OCI-LY1 (cell line): ENCODE measurements around the gene ACTL8.

Experiments
- H2AFZ ChIP-seq: fragments of 200-600 bp; sonication (generic), shearing (Covaris generic); 2 replicates; pipeline ENCODE4 v1.6.0; 2014; ENCODE audit warnings: antibody characterized with exemption, mild to moderate bottlenecking, low read length
- H3F3A ChIP-seq: fragments of 200-600 bp; sonication (generic), shearing (Covaris generic); 2 replicates; pipeline ENCODE4 v1.6.0; 2014; ENCODE audit warnings: mild to moderate bottlenecking, antibody characterized with exemption, low read length, moderate library complexity; ENCODE audit not compliant: insufficient read depth
- H3K27ac ChIP-seq: fragments of 200-600 bp; sonication (generic); 2 replicates; pipeline ENCODE4 v1.5.1; 2014; ENCODE audit warnings: low read length, mixed run types, mild to moderate bottlenecking, low read depth; ENCODE audit not compliant: poor library complexity, severe bottlenecking
- H3K27me3 ChIP-seq: fragments of 200-600 bp; sonication (generic); 2 replicates; pipeline ENCODE4 v1.6.0; 2014; ENCODE audit warnings: antibody characterized with exemption, mild to moderate bottlenecking, low read length, moderate library complexity; ENCODE audit not compliant: insufficient read depth
- H3K36me3 ChIP-seq: fragments of 200-600 bp; sonication (generic); 2 replicates; pipeline ENCODE4 v1.6.1; 2014; ENCODE audit warnings: mild to moderate bottlenecking, antibody characterized with exemption, low read length, moderate library complexity, mixed read lengths; ENCODE audit not compliant: insufficient read depth
- H3K4me1 ChIP-seq: fragments of 200-600 bp; sonication (generic); 2 replicates; pipeline ENCODE4 v1.5.1; 2014; ENCODE audit warnings: mild to moderate bottlenecking, low read length, moderate library complexity; ENCODE audit not compliant: insufficient read depth, severe bottlenecking
- H3K4me2 ChIP-seq: fragments of 200-600 bp; sonication (generic), shearing (Covaris generic); 2 replicates; pipeline ENCODE4 v1.6.1; 2014; ENCODE audit warnings: low read length
- H3K4me3 ChIP-seq: fragments of 200-600 bp; sonication (generic); 2 replicates; pipeline ENCODE4 v1.5.1; 2014; ENCODE audit warnings: low read length, low read depth, mild to moderate bottlenecking, mixed read lengths; ENCODE audit not compliant: poor library complexity, severe bottlenecking
- H3K79me2 ChIP-seq: fragments of 200-600 bp; shearing (Covaris generic); 2 replicates; pipeline ENCODE4 v1.6.1; 2016; ENCODE audit warnings: mixed run types, low read length, mixed read lengths; ENCODE audit not compliant: insufficient read depth
- H3K9ac ChIP-seq: fragments of 200-600 bp; sonication (generic), shearing (Covaris generic); 2 replicates; pipeline ENCODE4 v1.6.1; 2014; ENCODE audit warnings: mild to moderate bottlenecking, low read length, mixed read lengths
- H3K9me2 ChIP-seq: fragments of 200-600 bp; sonication (generic), shearing (Covaris generic); 2 replicates; pipeline ENCODE4 v1.6.1; 2014; ENCODE audit warnings: low read depth, mild to moderate bottlenecking, low read length, mixed read lengths
- H3K9me3 ChIP-seq: fragments of 200-600 bp; shearing (Covaris generic); 2 replicates; pipeline ENCODE4 v1.6.1; 2014; ENCODE audit warnings: low read length, mixed read lengths
- H4K20me1 ChIP-seq: fragments of 200-600 bp; sonication (generic), shearing (Covaris generic); 2 replicates; pipeline ENCODE4 v1.6.0; 2016; ENCODE audit warnings: mild to moderate bottlenecking, low read length; ENCODE audit not compliant: insufficient read depth
- EZH2 ChIP-seq: fragments of 200-600 bp; sonication (generic), shearing (Covaris generic); IDR thresholded peaks from 2 replicates; pipeline ENCODE4 v1.8.0; 2017; ENCODE audit warnings: borderline replicate concordance, mixed run types, mild to moderate bottlenecking, antibody characterized with exemption, low read length, moderate library complexity, mixed read lengths
- TF ChIP-seq, protein P1 (sequence below): fragments of 200-600 bp; sonication (generic), shearing (Covaris generic); IDR thresholded peaks from 2 replicates; pipeline ENCODE4 v1.5.1; 2017; ENCODE audit warnings: mild to moderate bottlenecking, antibody characterized with exemption, low read length, moderate library complexity, mixed read lengths

The ACTL8 gene

DNA sequence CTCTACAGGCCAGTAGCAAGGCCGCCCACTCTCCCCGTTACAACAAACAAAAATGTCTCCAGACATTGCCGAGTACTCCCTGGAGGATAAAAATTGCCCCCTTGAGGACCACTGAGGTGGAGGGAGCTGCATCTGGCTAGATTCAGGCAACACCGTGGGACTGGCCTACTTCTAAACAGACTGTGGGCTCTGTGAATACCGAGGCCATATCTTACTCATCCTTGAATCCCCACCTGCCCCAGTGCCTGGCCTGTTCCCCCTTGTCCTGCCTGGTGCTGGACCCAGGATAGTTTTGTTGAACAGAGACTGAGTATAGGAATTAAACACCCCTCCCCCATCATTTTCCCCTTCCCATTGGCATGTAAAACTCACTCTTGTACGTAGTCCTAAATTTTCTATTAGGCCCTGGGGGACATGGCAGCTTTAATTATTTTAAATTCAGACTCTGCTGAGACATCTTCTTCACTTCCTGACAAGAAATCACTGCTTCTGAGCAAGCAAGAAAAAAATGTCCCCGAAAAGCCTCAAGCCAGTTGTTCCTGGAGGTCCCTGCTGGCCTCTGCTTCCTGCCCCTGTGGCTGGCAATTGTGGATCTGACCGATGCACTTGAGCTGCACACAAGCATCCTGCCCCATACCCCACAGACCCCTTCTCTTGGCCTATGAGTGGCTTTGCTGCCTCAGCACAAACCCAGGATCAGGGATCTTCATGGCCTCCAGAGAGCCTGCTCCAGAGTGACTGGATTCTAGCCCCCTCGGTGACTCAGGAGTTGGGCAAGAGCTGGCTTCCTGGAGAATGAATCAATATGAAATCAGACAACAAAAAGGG lies 111.0 kb downstream of the ACTL8 start:
- Histone ChIP-seq H3K4me3 (no peak overlapping the region), H3F3A (no peaks in the 10 kb centered on the region), H4K20me1 (no peaks in the 10 kb centered on the region), H3K9ac (no peak overlapping the region), H3K36me3 (no peaks in the 10 kb centered on the region), H3K4me1 (no peaks in the 10 kb centered on the region), H3K4me2 (no peak overlapping the region), H2AFZ (no peak overlapping the region), H3K27me3 (no peaks in the 10 kb centered on the region), H3K9me2 (no peaks in the 10 kb centered on the region), H3K27ac (no peak overlapping the region), H3K79me2 (no peaks in the 10 kb centered on the region), H3K9me3 (no peaks in the 10 kb centered on the region)
- TF ChIP-seq EZH2, result no peak
- TF ChIP-seq, protein P1, sequence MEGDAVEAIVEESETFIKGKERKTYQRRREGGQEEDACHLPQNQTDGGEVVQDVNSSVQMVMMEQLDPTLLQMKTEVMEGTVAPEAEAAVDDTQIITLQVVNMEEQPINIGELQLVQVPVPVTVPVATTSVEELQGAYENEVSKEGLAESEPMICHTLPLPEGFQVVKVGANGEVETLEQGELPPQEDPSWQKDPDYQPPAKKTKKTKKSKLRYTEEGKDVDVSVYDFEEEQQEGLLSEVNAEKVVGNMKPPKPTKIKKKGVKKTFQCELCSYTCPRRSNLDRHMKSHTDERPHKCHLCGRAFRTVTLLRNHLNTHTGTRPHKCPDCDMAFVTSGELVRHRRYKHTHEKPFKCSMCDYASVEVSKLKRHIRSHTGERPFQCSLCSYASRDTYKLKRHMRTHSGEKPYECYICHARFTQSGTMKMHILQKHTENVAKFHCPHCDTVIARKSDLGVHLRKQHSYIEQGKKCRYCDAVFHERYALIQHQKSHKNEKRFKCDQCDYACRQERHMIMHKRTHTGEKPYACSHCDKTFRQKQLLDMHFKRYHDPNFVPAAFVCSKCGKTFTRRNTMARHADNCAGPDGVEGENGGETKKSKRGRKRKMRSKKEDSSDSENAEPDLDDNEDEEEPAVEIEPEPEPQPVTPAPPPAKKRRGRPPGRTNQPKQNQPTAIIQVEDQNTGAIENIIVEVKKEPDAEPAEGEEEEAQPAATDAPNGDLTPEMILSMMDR, result no peak

DNA sequence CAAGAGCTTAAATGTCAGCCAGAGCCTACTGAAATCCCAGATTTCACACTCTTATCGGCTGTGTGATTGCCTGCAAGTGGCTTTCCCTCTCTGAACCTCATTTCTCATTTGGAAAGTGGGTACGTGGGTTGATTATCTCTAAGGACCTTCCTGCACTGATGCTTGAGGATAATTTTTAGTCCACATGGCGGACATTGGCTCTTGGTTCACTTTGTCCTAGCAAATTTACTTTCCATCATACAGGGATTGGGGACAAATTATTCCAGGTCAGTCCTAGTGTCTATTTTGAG lies 111.6 kb downstream of the ACTL8 start:
- H3K27me3 ChIP-seq, result no peaks in the 10 kb centered on the region
- H3K79me2 ChIP-seq, result no peaks in the 10 kb centered on the region
- H3K4me2 ChIP-seq, result no peak overlapping the region

DNA sequence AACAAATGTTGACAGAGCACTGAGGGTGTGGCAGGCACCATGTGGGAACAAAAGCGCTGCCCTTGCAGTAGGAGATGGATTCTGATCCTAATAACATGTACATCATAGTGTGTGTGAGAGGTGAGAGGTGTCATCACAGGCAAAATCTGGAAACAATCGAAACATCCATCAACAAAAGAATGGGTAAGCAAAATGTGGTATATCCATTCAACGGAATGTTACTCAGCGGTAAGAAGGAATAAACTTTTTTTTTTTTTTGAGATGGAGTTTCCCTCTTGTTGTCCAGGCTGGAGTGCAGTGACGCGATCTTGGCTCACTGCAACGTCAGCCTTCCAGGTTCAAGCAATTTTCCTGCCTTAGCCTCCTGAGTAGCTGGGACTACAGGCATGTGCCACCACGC lies 112.3 kb downstream of the ACTL8 start:
- no peak overlapping the region for H2AFZ ChIP-seq
- no peaks in the 10 kb centered on the region for H3K79me2 ChIP-seq
- H3K4me2 ChIP-seq, result no peak overlapping the region
- H3K27me3 ChIP-seq, result no peaks in the 10 kb centered on the region
- H3K4me1 ChIP-seq, result no peaks in the 10 kb centered on the region
- H3K36me3 ChIP-seq, result no peaks in the 10 kb centered on the region
- no peaks in the 10 kb centered on the region for H3F3A ChIP-seq
- H4K20me1 ChIP-seq, result no peaks in the 10 kb centered on the region
- TF ChIP-seq, protein P1, result no peak
- no peak for TF ChIP-seq EZH2
- H3K4me3 ChIP-seq, result no peak overlapping the region
- no peak overlapping the region for H3K27ac ChIP-seq
- no peaks in the 10 kb centered on the region for H3K9me3 ChIP-seq
- no peaks in the 10 kb centered on the region for H3K9me2 ChIP-seq
- no peak overlapping the region for H3K9ac ChIP-seq

More for the DNA sequence above, 111.6 kb downstream of the ACTL8 start:
- no peak overlapping the region for H3K27ac ChIP-seq
- H3K9me2 ChIP-seq, result no peaks in the 10 kb centered on the region
- H2AFZ ChIP-seq, result no peak overlapping the region
- H3K4me1 ChIP-seq, result no peaks in the 10 kb centered on the region
- H3K36me3 ChIP-seq, result no peaks in the 10 kb centered on the region
- no peak overlapping the region for H3K9ac ChIP-seq
- H3K9me3 ChIP-seq, result no peaks in the 10 kb centered on the region
- no peaks in the 10 kb centered on the region for H4K20me1 ChIP-seq
- no peak overlapping the region for H3K4me3 ChIP-seq
- H3F3A ChIP-seq, result no peaks in the 10 kb centered on the region
- TF ChIP-seq, protein P1, result no peak
- TF ChIP-seq EZH2, result no peak
